Measurements from ENCODE around the gene ZNF777.
A peak's percentile ranks its signal among the peaks of the same experiment; 100 is the strongest.
"Not testable (repeated sequence)": the region's sequence is repeated elsewhere in the genome, so short reads cannot be mapped to it uniquely, and the experiment has no call there.

The ZNF777 gene

DNA sequence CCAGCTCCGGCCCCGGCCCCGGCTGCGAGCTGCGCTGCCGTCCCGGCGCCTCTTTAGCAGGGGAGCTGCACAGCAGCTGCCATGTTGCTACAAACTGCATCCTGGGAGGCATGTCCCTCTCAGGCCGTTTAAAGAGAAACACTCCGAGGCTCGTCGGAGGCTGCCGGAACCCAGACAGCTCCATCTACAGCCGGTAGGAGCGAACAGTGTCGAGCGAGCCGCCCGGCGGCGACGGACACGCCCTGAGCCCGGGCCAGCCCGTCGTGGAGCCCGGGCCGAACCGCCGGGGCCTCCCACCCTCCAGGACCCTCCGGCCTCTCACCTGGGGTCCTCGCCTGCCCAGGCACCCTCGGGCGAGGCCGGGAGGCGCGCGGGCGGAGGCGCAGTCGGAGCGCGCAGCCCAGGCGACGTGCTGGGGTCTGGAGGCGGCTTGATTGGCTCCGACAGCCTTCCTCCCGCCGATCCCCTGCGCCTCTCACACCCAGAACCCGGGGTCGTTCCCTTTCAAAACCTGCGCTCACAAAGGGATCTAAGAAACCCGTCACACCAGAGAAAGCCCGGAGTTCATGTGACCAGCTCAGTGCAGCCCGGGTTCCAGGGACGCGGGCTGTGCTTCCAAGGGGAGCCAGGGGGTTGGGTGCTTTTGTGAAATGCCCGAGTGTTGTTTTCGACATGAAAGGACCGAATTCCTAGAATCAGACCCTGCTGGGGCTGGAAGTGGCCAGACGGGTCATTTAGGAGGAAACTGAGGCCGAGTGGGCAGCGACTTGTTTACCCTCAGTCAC lies at the start of gene ZNF777:
TSS of gene ZNF777 (minus strand) at position 570 of the 785 bp plus-strand sequence. CDS start 5,040 bp downstream, outside the sequence.
- DNase-seq, result peak; percentile 86

DNA sequence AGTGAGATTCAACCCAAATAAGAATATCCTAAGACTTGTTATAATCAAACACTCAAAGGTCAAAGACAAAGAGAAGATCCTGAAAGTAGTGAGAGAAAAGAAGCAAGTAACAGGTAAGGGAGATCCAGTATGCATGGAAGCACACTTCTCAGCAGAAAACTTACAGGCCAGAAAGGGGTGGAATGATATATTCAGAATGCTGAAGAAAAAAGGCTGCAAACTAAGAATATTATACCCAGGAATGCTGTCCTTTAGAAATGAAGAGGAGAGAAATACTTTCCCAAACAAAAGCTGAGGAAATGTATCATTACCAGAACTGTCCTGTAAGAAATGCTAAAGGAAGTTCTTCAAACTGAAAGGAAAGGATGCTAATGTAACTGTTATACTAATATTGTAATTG lies 49.4 kb upstream of the ZNF777 start:
- no peak for DNase-seq

DNA sequence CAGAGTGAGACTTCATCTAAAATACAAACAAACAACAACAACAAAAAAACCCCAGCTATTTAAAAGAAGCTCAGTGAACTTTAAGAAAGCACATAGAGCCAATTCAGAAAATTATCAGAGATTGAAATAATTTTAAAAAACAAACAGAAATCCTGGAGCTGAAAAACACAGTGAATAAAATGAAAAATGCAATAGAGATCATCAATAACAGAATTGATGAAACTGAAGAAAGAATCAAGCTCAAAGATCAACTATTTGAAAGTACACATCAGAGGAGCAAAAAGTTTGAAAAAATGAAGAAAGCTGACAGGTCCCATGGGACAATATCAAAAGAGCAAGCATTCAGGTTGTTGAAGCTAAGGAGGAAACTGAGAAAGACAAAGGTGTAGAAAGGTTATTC lies 48.9 kb upstream of the ZNF777 start:
- DNase-seq, result no peak

DNA sequence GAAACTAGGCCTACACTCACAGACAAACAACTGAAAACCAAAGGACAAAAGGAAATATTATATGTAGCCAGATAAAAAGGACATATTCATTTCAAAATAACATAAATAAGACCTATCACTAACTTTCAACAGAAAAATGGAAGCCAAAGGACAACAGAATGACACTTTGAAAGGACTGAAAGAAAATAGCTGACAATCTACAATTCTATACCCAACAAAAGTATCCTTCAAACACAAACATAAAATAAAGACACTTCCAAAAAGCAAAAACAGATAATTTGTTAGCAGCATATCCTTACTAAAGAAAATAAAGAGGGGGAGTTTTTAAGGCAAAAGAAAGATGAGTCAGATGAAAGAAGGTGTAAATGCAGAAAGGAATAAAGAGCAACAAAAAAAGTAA lies 44.7 kb upstream of the ZNF777 start:
- DNase-seq, result no peak

DNA sequence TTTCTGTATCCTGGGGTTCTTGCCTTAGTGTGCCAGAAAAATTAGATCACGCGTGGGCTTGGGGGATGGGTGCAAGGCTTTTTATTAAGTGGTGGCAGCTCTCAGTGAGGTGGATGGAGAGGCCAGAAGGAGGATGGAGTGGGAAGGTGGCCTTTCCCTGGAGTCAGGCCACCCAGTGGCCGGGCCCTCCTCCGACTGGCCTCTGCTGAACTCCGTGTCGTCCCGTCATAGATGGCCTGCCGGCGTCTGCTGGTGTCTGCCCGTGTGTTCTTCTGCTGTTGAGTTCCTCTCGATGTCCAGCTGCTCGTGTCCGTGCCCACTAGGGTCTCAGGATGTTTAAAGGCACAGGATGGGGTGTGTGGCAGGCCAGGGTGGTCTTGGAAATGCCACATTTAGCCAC lies 40.8 kb upstream of the ZNF777 start:
- DNase-seq, result no peak

DNA sequence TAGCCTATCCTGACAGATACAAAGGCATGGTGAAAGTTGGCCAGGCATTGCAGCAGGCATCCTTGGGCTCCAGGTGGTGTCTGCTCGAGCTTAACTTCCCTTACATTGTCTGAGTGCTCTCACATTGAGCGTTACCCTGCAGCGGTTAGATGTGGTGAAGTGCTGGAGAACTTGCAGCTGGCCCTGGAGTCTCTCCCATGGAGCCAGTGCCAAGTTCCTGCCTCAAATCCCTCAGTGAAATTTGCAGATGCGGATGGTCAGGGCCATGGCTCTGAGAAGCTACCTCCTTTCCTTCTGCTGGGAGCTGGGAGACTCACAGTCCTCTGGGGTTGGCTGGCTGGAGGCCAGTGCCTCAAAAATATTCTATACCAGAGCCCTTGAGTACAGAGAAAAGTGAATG lies 40.0 kb upstream of the ZNF777 start:
- DNase-seq, result no peak

DNA sequence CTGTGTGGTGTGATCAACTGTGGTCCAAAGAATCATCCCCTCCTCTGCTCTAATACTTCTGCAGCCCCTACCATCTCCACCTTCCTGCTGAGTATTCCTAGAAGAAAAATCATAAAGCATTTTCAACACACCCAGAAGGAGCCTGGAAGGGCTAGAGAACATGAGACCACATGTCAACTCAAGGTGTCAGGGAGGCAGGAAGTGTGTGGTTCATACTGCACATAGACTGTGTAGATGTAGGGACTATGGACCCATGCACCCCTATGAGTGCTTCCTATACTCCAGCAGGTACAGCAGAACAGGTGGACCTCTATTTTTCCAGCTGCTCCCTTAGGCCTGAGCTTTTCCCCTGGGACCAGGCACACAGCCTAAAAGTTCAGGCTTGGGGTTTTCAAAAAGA lies 39.3 kb upstream of the ZNF777 start:
- no peak for DNase-seq

DNA sequence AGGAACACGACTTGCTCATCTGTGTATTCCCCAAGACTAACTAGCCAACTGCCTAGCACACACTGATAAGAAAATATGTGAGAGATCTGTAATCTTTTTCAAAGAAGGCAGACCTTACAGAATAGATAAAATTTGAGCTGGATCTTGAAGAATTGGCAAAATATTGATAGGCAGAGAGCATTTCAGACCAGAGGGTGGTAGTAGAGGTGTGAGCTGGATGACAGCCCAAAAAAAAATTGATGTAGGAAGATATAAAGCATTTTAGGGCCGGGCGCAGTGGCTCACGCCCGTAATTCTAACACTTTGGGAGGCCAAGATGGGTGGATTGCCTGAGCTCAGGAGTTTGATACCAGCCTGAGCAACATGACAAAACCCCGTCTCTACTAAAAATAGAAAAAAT lies 37.9 kb upstream of the ZNF777 start:
- no peak for DNase-seq

DNA sequence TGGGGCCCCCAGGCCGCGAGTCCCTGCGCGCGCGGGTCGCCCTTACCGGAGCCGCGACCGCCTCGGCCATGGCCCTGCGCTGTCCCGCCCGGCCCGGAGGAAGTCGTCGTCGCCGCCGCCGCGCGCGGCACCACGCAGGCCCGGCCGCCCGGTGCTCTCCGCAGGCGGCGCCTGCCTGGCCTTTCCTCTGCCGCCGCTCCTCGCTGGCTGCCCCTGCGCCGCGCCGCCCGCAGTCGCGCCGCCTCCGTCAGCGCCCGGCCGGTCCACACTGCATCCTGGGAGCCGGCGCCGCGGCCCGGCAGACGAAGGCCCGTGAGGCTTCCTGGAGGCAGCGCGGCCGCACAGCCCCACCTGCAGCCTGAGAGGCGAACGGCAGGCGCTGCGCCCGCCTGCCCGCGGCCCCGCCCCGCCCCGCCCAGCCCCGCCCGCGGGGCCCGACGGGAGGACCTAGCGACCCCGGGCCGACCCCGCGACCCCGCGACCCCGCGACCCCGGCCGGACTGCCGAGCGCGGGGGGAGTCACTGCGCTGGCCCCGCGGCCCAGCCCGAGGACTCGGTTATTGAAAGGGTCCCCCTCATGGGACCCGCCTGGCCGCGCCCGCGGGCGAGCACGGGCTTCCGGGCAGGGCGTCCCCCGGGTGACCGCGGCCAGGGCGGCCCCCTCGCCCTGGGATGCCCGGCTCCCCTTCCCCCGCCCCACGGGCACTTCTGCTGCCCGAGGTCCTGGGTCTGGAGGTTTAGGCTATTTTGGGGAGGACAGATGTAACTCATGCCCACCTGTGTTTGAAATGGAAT lies 36.8 kb upstream of the ZNF777 start, which contains the start of gene ZNF746:
TSS of gene ZNF746 (minus strand) at position 343 of the 795 bp plus-strand sequence. CDS start at position 70, 273 bp downstream.
- peak; percentile 85 for DNase-seq

DNA sequence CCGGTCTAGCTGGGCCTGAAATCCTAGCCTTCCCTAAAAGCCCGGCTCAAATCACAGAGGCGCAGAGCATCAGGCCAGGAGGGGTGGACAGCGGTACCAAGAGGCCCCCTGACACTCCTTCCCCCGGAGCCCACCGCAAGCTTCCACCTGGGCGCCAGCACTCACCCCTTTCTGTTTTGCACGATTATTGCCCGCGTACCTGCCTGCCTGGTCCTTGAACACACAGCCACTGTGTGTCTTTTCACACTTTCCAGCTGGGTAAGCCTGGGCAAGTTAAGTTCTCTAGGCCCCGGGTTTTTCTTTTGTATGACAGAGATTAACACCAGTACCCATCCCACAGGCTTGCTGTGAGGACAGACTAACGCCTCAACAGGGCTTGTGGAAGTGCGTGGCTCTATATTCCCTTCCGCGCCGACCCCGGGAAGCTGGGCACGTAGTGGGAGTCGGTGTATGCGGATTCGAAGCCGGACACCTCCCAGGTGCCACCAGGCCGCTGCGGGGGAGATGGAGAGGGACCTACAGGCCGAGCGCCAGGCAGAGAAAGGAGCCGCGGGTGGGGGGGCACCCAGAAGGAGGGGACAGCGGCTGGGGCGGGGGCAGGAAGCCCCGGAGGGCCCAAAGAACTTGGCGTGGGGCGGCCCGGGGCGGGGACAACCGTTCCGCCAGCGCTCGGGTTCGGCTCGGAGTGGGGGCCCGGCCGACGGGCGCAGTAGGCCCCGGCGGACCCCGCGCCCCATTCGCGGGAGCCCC lies 36.0 kb upstream of the ZNF777 start:
- DNase-seq, result peak; percentile 27

DNA sequence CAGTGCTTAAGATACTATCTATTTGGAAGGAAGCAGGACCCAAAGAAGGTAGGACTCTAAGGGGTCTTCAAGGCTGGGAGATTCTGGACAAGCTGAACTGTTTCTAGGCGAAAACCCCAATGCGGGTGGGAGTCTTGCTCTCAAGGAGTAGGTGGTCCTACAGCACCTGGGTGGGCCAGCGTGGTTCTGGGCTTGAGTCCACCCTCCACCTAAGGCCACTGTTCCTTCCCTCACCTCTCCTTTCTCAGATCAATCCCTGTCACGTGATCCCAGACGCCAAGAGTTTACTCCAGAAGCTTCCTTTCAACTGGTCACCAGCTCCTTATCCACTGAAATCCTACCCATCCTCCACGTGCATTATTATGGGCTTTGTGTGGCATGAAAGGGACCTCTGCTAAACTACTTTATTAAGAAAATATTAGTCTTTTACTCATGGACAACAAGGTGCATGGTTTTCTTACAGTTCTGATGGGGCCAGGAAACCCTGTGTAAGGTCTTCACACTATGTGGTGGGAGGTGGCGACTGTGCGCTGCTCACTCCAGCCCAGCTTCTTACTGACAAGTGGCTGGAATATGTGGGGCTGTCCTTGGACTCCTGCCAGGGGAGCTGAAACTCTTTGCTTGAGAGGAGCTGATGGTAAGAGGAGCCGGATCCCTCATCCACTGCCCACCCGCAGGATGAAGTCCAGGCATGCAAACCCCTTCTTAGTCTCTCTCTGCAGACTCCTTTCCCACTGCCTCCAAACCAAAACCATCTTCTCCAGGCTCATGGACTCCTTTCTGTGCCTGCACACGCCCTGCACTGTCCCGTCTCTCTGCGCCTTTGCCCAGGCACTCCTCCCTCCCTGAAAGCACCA lies 35.2 kb upstream of the ZNF777 start:
- DNase-seq, result no peak

DNA sequence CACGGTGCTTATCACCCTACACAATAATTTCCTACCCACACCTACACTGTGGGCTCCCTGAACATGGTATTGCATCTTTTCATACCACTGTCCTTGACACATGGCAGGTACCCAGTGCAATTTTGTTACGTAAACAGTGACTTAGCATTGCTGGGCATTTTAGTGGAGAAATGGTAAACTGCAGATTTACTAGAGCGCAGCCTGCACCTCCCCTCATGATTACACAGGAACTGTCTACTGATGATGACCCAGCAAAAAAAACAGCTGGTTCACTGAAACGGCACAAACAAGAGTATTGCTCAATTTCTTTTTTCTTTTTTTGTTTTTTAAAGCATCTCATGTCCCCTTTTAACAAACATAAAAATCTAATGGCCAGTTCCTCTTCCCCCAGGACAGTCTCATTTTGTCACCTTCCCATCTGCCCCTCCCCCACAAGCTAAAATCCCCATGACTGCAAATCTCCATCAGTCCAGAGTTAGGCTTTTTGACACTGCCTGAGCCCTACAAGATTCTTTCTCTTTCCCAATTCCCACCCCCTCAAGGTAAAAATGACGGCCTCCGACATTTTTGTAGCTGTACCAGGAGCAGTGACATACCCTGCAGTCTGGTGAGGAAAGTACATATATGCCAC lies 34.0 kb upstream of the ZNF777 start:
- DNase-seq, result no peak

DNA sequence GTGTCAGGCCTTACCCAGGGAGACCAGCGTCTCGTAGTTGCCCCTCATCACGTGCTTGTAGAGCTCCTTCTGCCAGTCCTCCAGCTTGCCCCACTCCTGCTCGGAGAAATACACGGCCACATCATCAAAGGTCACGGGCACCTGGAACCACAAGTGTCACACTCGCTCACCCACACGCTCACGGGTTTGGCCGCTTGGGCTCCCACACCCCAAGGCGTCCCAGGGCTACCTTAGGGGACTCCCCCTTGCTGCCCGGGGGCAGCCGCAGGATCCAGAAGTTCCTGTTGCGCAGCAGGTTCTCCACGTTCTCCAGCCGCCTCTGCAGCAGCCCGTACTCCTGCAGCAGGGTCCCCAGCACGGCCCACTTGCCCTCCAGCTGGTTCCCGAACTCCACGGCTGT lies 33.1 kb upstream of the ZNF777 start:
- not testable (repeated sequence) for DNase-seq

DNA sequence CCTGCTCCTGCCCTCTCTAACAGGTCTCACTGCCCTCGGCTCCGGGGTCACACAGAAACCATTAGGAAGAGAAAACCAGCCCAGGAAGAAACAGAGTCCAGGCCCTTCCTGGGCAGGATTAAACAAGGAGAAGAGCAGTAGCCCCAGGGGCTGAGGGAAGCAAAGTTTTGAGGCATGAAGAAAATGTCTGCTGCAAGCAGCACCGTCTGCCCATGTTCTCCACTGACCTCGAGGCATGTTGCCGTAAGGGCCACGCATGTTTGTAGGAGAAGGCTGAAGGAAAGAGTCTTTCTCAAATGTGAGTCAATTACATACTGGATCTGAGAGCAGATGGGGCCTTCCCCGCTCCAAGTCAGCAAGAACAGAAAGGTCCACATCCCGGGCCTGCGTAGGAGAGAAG lies 32.5 kb upstream of the ZNF777 start:
- DNase-seq, result no peak

DNA sequence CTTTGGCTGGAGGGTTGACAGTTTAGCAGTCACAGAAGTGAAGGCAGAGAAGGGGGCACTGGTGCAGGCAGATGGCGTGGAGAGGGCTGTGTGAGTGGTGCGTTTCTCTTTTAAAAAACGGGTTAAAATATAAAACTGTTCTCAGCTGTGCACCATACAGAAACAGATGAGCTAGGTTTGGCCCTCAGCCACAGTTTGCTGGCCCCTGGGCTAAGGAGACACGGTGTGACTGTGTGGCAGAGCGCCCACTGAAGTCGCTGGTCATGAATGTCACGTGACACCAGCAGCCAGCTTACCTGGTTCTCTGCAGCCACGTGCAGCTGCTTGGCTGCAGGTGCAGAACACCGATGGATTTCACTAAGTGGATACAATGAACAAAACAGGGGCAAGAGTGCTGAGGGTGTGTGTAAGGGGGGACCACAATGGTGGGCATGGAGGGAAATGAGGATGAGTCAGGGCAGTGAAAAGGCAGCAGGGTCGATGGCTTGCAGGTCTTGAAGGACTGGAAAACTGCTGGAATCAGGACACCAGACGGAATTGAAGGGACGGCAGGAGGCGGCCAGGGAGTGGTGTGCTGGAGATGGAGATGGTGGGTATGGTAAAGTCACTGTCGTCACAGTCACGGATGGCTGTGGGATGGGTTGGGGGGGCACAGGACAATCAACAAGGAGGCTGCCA lies 29.4 kb upstream of the ZNF777 start:
- no peak for DNase-seq

DNA sequence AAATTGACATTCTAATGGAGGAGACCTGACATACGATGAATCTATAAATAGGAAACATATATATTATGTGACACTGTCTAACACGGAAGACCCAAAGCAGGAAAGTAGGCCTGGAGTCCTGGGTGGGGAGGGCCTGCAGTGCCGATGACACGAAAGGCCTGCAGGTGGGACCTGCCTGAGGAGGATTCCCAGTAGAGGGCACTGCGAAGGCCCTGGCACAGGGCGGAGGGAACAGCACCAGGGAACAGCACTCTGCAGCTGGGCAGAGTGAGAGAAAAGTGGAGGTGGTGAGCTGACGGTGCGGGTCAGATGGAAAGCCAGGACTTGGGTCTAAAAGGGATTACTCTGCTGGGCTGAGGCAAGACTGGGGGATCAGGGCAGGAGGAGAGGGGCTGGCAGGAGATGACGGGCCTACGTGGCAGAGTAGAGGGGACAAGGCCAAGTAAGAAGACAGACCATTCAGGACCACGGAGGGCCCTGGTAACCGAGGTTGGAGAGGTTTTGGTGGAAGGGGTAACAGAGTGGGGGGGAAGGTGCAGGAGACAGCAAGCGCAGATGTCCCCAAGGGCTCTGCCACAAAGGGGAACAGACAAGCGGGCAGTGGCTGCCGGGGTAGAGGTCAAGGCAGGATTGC lies 28.6 kb upstream of the ZNF777 start:
- no peak for DNase-seq

DNA sequence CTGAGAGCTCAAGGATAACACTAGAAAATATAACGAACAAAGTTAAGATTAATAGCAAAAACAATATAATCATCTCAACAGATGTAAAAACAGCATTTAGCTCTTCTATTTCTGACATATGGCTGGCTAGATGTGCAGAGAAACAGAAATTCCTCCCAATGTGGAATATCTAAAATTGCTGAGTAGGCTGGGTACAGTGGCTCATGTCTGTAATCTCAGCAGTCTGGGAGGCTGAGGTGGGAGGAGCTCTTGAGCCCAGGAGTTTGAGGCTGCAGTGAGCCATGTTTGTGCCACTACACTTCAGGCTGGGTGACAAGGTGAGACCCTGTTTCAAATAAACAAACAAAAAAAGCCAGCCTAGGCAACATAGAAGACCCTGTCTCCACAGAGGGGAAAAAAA lies 18.7 kb upstream of the ZNF777 start:
- DNase-seq, result no peak

DNA sequence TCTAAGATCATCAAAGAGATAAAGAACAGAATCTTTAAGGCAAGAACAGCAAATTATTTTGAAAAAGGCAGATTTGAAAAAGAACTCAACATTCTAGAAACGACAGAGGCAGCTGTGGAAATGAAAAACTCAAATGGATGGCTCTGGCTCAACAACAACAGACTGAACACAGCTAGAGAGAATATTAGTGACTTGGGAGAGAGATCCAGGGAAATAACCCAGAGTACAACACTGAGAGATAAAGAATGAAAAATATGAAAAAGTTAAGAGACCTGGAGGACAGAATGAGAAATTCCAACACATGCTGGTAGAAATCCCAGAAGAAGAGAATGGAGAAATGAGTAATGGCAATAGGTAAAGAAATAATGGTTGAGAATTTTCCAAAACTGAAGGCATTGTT lies 17.9 kb upstream of the ZNF777 start:
- DNase-seq, result no peak

DNA sequence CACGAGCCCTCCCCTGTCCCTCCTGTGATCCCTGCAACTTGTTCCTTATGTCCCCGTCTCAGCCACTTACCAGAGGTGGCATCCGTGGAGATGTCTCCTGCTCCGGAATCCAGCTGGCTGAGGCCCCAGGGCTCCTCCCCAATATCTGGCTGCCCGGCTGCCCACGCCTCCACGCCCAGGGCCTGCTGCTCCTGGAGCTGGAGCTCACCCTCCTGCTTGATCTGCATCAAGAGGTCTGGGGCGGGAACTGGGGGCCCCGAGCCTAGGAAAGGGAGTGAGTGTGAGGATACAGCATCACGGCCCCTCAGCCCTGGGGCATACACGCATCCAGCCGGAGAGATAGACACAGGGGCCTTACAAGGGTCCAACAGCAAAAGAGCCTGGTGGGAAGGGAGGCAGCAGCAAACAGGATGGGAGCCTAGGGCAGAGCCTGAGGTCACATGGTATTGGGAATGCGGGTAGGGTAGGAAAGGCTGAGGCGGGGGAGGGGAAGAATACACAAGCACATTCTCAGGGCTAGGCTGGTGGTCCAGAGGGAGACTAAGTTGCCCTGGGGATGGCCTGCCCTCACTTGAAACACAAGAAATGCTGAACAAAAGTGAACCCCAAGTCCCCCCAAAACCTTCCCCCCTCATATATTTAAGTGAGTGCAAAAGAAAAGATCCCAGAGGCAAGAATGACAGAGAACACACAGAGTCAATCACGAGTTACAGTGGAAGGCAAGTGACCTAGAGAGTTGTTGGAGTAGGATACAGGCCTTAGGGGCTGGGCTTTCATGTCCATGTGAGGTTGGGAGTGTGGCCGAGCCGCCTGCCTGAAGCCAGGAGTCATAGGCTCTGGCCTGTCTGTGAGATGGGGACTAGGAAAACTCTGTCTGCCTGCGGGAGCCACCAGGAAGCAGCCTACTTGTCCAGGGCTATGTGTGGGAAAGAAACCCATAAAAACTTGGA lies 16.9 kb upstream of the ZNF777 start:
- no peak for DNase-seq

DNA sequence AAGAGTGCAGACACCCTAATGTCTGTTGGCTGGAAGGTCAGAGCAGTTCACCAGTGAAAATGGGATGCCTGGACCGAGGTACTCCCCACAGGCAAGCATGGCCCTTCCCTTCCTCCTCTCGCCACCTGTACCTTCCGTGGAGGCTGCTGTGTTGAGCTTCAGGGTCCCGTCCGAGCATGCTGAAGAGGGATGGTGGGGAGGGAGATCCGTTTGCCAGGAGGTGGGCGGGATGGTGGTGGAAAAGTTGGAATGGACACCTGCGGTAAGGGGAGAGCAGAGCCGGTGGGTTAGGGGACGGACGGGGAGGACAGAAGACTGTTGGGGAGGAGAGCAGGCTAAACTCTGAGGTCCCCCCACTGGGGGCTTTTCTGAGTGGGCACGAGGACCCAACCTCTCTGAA lies 15.9 kb upstream of the ZNF777 start:
- no peak for DNase-seq
